Hepatocyte (in vitro differentiated cells): Measurements from ENCODE around the gene CSPG4. TPM values are rescaled to one million over a fixed set of nuclear protein-coding genes. Genes with fewer than 3 reads are reported as not detected.
"Not testable (repeated sequence)": the region's sequence is repeated elsewhere in the genome, so short reads cannot be mapped to it uniquely, and the experiment has no call there.

Experiments
- DNase-seq: peaks from one replicate; pipeline ENCODE4 v3.0.0-alpha.2; 2016; ENCODE audit warnings: low spot score
- H2AFZ ChIP-seq: fragments of 200-600 bp; sonication (generic); 2 replicates; pipeline ENCODE4 v1.6.0; 2016; ENCODE audit warnings: antibody characterized with exemption, mild to moderate bottlenecking
- H3K27ac ChIP-seq: fragments of 200-600 bp; sonication (generic); 2 replicates; pipeline ENCODE4 v1.5.1; 2016; ENCODE audit warnings: mild to moderate bottlenecking
- H3K27me3 ChIP-seq: fragments of 200-600 bp; sonication (generic); 2 replicates; pipeline ENCODE4 v1.6.1; 2016
- H3K36me3 ChIP-seq: fragments of 200-600 bp; sonication (generic); replicated peaks from 2 replicates; pipeline ENCODE4 v1.5.1; 2016; ENCODE audit warnings: low read depth; ENCODE audit not compliant: insufficient read depth
- H3K4me1 ChIP-seq: fragments of 200-600 bp; sonication (generic); 2 replicates; pipeline ENCODE4 v1.5.1; 2016; ENCODE audit warnings: mild to moderate bottlenecking, moderate library complexity; ENCODE audit not compliant: insufficient read depth
- H3K4me2 ChIP-seq: fragments of 200-600 bp; sonication (generic); 2 replicates; pipeline ENCODE4 v1.6.0; 2016
- H3K4me3 ChIP-seq: fragments of 200-600 bp; sonication (generic); 2 replicates; pipeline ENCODE4 v1.5.1; 2016; ENCODE audit warnings: mild to moderate bottlenecking
- H3K79me2 ChIP-seq: fragments of 200-600 bp; sonication (generic); 2 replicates; pipeline ENCODE4 v1.6.0; 2017; ENCODE audit warnings: mild to moderate bottlenecking
- H3K9me2 ChIP-seq: fragments of 200-600 bp; sonication (generic); replicated peaks from 2 replicates; pipeline ENCODE4 v1.6.0; 2017; ENCODE audit warnings: mild to moderate bottlenecking; ENCODE audit not compliant: insufficient read depth
- H3K9me3 ChIP-seq: fragments of 200-600 bp; sonication (generic); 2 replicates; pipeline ENCODE4 v1.5.1; 2016; ENCODE audit warnings: low read depth, mild to moderate bottlenecking
- H4K20me1 ChIP-seq: fragments of 200-600 bp; sonication (generic); 2 replicates; pipeline ENCODE4 v1.6.0; 2016; ENCODE audit warnings: mild to moderate bottlenecking; ENCODE audit not compliant: insufficient read depth, poor library complexity, severe bottlenecking
- CTCF ChIP-seq: fragments of 200-600 bp; sonication (generic); IDR thresholded peaks from 2 replicates; pipeline ENCODE4 v1.5.1; 2016; ENCODE audit warnings: antibody characterized with exemption, mild to moderate bottlenecking; ENCODE audit not compliant: poor library complexity
- EZH2 ChIP-seq: fragments of 200-600 bp; sonication (generic); IDR thresholded peaks from 2 replicates; pipeline ENCODE4 v1.6.1; 2016; ENCODE audit warnings: antibody characterized with exemption, mild to moderate bottlenecking, borderline replicate concordance
- EZH2phosphoT487 ChIP-seq: fragments of 200-600 bp; sonication (generic); IDR thresholded peaks from one replicate; pipeline ENCODE4 v1.6.1; 2018; ENCODE audit warnings: antibody characterized with exemption, mild to moderate bottlenecking, low read depth, moderate library complexity; ENCODE audit not compliant: unreplicated experiment, severe bottlenecking
- WGBS: methylation state at CpG from one replicate; pipeline ENCODE4 v1.1.6; 2016; ENCODE audit warnings: low lambda C conversion rate; ENCODE audit errors: missing lambda C conversion rate; 5-methylcytosine and 5-hydroxymethylcytosine counted together
- polyA plus RNA-seq: library from polyadenylated mRNA; unstranded; fragments of >200 nt; fragmentation: Nextera tagmentation; extraction: Ambion mirVana; gene quantifications from 2 replicates; pipeline ENCODE4 v1.2.1, GENCODE V29; 2016
- total RNA-seq: library from RNA; depleted of rRNA; stranded (reverse); fragments of >200 nt; gene quantifications from 2 replicates; pipeline ENCODE4 v1.2.3, GENCODE V29; 2014

The CSPG4 gene
- total and polyA plus RNA-seq, 2 experiments from 2014 or later: 6.4 to 7.8 TPM

- Histone ChIP-seq H3K9me3 (no peaks in the 10 kb centered on the region), H3K9me2 (no peaks in the 10 kb centered on the region), H3K27ac (no peak overlapping the region), H2AFZ (no peak overlapping the region), H3K4me1 (peaks cover 11% of the 10 kb centered on the region), H4K20me1 (no peaks in the 10 kb centered on the region), H3K4me3 (no peak overlapping the region), H3K36me3 (no peaks in the 10 kb centered on the region), H3K4me2 (no peak overlapping the region), H3K79me2 (no peaks in the 10 kb centered on the region), H3K27me3 (no peaks in the 10 kb centered on the region)
- no peak for DNase-seq
- 79% methylated on average over 13 of the region's 14 CpGs for WGBS
- TF ChIP-seq CTCF (no peak), EZH2 (no peak), EZH2phosphoT487 (no peak)
Observed at GRCh38 chr15:75760704-75761435, 48.2 kb upstream of the CSPG4 start.

GRCh38 chr15:75760131-75760520 is 47.5 kb upstream of the CSPG4 start:
- not testable (repeated sequence) for DNase-seq

GRCh38 chr15:75759416-75760130 is 46.9 kb upstream of the CSPG4 start:
- H3K9me2 ChIP-seq: no peaks in the 10 kb centered on the region
- TF ChIP-seq EZH2phosphoT487 (no peak), CTCF (no peak), EZH2 (no peak)
- no peak overlapping the region for H3K4me3 ChIP-seq
- H3K4me2 ChIP-seq: no peak overlapping the region
- DNase-seq: no peak
- no peak overlapping the region for H3K27ac ChIP-seq
- no peaks in the 10 kb centered on the region for H3K79me2 ChIP-seq
- 89% methylated on average over 2 of the region's 2 CpGs for WGBS
- no peaks in the 10 kb centered on the region for H4K20me1 ChIP-seq
- H3K4me1 ChIP-seq: peaks cover 11% of the 10 kb centered on the region
- no peaks in the 10 kb centered on the region for H3K9me3 ChIP-seq
- no peaks in the 10 kb centered on the region for H3K27me3 ChIP-seq
- no peaks in the 10 kb centered on the region for H3K36me3 ChIP-seq
- no peak overlapping the region for H2AFZ ChIP-seq

More at GRCh38 chr15:75760131-75760520, 47.5 kb upstream of the CSPG4 start:
- H3K4me3 ChIP-seq, H3K36me3 ChIP-seq, H3K79me2 ChIP-seq, H3K4me2 ChIP-seq, H4K20me1 ChIP-seq, H3K9me3 ChIP-seq, H3K27me3 ChIP-seq, H3K9me2 ChIP-seq, H2AFZ ChIP-seq, H3K27ac ChIP-seq: not testable (repeated sequence)
- peaks cover 11% of the 10 kb centered on the region for H3K4me1 ChIP-seq
- over 99% methylated on average over 7 of the region's 7 CpGs for WGBS

DNA sequence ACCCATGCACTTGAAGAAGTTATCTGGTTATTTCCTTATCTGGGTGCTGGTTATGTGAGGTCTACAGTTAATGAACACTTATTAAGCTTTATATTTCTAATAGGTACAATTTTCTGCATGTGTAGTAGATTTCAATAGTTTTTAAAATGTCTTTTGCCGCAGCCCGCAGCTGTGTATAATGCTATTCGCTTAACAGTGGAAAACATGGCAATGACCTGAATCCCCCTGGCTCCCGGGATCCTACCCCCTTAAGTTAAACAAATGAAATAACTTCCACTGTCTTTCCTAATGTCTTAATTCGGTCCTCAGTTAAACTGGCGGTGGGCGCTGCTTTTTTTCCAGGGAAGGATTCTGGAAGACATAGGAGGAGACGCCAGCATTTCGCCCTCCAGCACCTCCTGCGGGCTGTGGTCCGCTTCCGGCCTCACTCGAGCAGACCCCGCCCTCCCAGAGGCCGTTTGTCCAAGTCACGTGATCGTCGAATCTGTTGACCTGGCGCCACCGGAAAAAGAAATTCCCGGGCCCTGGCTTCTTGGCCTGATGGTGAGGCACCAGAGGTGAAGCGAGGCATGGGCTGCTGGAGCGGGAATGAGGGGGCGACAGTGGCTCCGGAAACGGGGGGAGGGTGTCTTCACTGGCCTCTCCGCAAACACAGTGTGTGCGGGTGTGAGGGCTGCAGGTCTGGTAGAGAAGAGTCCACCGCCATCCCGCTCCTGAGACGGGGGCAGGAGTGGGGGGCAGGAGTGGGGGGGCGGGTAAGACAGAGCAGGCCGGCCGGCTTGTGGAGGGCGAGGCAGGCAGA is 45.6 kb upstream of the CSPG4 start:
- Histone ChIP-seq H4K20me1 (no peaks in the 10 kb centered on the region), H2AFZ (peak overlapping the region; percentile 88), H3K36me3 (no peaks in the 10 kb centered on the region), H3K4me1 (peaks cover 11% of the 10 kb centered on the region), H3K27me3 (no peaks in the 10 kb centered on the region), H3K4me3 (peak overlapping the region; percentile 15), H3K27ac (peak overlapping the region; percentile 84), H3K79me2 (no peaks in the 10 kb centered on the region), H3K9me3 (no peaks in the 10 kb centered on the region), H3K4me2 (peak overlapping the region; percentile 85), H3K9me2 (no peaks in the 10 kb centered on the region)
- TF ChIP-seq CTCF: peak; percentile 36
- TF ChIP-seq EZH2phosphoT487: no peak
- WGBS: 10% methylated on average over 29 of the region's 35 CpGs
- peak; percentile 95 for DNase-seq

DNA sequence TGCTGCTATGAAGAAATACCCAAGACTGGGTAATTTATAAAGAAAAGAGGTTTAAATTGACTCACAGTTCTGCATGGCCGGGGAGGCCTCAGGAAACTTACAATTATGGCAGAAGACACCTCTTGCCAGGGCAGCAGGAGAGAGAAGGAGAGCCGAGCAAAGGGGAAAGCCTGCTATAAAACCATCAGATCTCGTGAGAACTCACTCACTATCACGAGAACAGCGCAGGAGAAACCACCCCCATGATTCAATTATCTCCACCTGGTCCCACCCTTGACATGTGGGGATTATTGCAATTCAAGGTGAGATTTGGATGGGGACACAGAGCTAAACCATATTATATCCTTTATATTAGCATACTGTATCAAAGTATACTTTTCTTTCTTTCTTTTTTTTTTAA is 42.2 kb upstream of the CSPG4 start:
- H3K36me3 ChIP-seq, H3K9me3 ChIP-seq, H4K20me1 ChIP-seq, H3K27ac ChIP-seq, DNase-seq, H3K79me2 ChIP-seq, H3K27me3 ChIP-seq, H2AFZ ChIP-seq, H3K4me2 ChIP-seq, H3K4me3 ChIP-seq, H3K9me2 ChIP-seq: not testable (repeated sequence)
- WGBS: 72% methylated on average over 4 of the region's 5 CpGs
- peaks cover 11% of the 10 kb centered on the region for H3K4me1 ChIP-seq
